Kidney (tissue), 14 donors: Measurements from ENCODE around the gene QRICH1. TPM values are rescaled to one million over a fixed set of nuclear protein-coding genes. Genes with fewer than 3 reads are reported as not detected.

ENCODE experiments used
- DNase-seq, 5 donors: peaks; one replicate each; pipeline ENCODE4 v3.0.0-alpha.2; 2013 to 2020
- FAIRE-seq: peaks from 2 replicates; lab custom pipeline; 2012; peaks lifted over from hg19 to GRCh38; lab: Jason Lieb, UNC
- H3K27ac ChIP-seq, 2 donors: one replicate each; pipeline ENCODE4 v1.7.0; 2013; ENCODE audit warnings: low read depth in 2 of 2, low read length in 2 of 2, inconsistent platforms in 1 of 2
- H3K27me3 ChIP-seq: one replicate; pipeline ENCODE4 v1.7.1; 2013; ENCODE audit warnings: low read length, inconsistent platforms; ENCODE audit not compliant: control insufficient read depth, insufficient read depth
- H3K36me3 ChIP-seq, 3 donors: one replicate each; pipeline versions ENCODE4 v1.7.0 to v1.7.1; 2013; ENCODE audit warnings: low read length in 3 of 3, control low read depth in 1 of 3, inconsistent platforms in 1 of 3; ENCODE audit not compliant: insufficient read depth in 3 of 3, control insufficient read depth in 2 of 3
- H3K4me1 ChIP-seq, 3 donors: one replicate each; pipeline versions ENCODE4 v1.7.0 to v1.7.1; 2013; ENCODE audit warnings: low read length in 3 of 3, inconsistent platforms in 1 of 3, low read depth in 1 of 3; ENCODE audit not compliant: control insufficient read depth in 2 of 3, insufficient read depth in 2 of 3
- H3K4me3 ChIP-seq, 3 donors: one replicate each; pipeline versions ENCODE4 v1.7.0 to v1.8.1; 2013; ENCODE audit warnings: low read length in 3 of 3, control low read depth in 1 of 3, inconsistent platforms in 1 of 3
- H3K9ac ChIP-seq, 3 donors: one replicate each; pipeline versions ENCODE4 v1.7.0 to v1.7.1; 2013; ENCODE audit warnings: low read length in 3 of 3, control low read depth in 1 of 3, inconsistent platforms in 1 of 3
- H3K9me3 ChIP-seq, 3 donors: one replicate each; pipeline versions ENCODE4 v1.7.0 to v1.7.1; 2013; ENCODE audit warnings: low read length in 3 of 3, control low read depth in 1 of 3, inconsistent platforms in 1 of 3; ENCODE audit not compliant: control insufficient read depth in 2 of 3, insufficient read depth in 1 of 3
- intact Hi-C: fragments of 100-400 bp; cut with DNase I; formaldehyde crosslinking; loops from one replicate; pipeline ENCODE4 v1.11.1; 2022
- polyA plus RNA-seq: library from polyadenylated mRNA; stranded (reverse); fragments of 350-450 nt; fragmentation: Illumina TruSeq; extraction: RNeasy Lipid Tissue Mini Kit (QIAGEN cat#74804); gene quantifications from one replicate; pipeline ENCODE4 v1.2.3, GENCODE V29; 2014; ENCODE audit warnings: low read depth, low replicate concordance; ENCODE audit not compliant: insufficient read depth
- total RNA-seq: library from RNA; stranded (reverse); fragmentation: NEBNext Ultra II Directional; extraction: Animal tissue kit (Norgen Biotek cat#: 25700); gene quantifications from one replicate; pipeline ENCODE4 v1.2.1, GENCODE V29; 2021
- TF ChIP-seq, protein P1 (sequence below): IDR thresholded peaks from 3 replicates; pipeline ENCODE4 v1.5.1; 2012; ENCODE audit warnings: mild to moderate bottlenecking, moderate library complexity, borderline replicate concordance; ENCODE audit not compliant: insufficient read depth; ENCODE audit errors: extremely low read depth
- donor health status: control.
- donor health status: control.
- donor health status: control.
- donor health status: control.
- donor health status: control.
- donor health status: DM: yes; HTN: yes; CAD: no.
- donor health status: Normal renal cell carcinoma (clear cell type).

The QRICH1 gene
- total and polyA plus RNA-seq, 2 donors from 2014 or later, result 23.0 to 92.1 TPM

DNA sequence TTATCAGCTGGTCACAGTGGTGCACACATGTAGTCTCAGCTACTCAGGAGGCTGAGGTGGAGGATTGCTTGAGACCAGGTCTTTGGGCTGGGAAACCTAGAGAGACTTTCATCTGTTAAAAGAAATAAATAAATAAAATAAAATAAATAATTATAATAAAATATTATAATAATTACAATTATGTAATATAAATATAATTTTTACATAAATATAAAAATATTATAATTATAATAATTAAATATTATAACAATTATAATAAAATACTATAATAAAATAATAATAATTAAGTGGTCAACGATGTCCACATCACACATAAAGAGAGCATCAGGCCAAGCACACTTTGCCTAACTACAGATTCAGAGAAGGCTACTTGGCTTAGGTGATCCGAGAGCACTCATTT lies 14.6 kb downstream of the QRICH1 start:
- H3K4me1 ChIP-seq, result no peaks in the 10 kb centered on the region
- H3K9me3 ChIP-seq, result no peaks in the 10 kb centered on the region
- H3K27me3 ChIP-seq, result no peaks in the 10 kb centered on the region
- no peak overlapping the region for H3K27ac ChIP-seq
- no peak overlapping the region for H3K4me3 ChIP-seq
- no peak overlapping the region for H3K9ac ChIP-seq
- DNase-seq (no peak), FAIRE-seq (peak; percentile 87)
- intact Hi-C loops, result no loop called here
- TF ChIP-seq, protein P1, sequence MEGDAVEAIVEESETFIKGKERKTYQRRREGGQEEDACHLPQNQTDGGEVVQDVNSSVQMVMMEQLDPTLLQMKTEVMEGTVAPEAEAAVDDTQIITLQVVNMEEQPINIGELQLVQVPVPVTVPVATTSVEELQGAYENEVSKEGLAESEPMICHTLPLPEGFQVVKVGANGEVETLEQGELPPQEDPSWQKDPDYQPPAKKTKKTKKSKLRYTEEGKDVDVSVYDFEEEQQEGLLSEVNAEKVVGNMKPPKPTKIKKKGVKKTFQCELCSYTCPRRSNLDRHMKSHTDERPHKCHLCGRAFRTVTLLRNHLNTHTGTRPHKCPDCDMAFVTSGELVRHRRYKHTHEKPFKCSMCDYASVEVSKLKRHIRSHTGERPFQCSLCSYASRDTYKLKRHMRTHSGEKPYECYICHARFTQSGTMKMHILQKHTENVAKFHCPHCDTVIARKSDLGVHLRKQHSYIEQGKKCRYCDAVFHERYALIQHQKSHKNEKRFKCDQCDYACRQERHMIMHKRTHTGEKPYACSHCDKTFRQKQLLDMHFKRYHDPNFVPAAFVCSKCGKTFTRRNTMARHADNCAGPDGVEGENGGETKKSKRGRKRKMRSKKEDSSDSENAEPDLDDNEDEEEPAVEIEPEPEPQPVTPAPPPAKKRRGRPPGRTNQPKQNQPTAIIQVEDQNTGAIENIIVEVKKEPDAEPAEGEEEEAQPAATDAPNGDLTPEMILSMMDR, result no peak
- peaks cover 0 to 11% (median 10%) of the 10 kb centered on the region in 3 donors for H3K36me3 ChIP-seq

- TF ChIP-seq, protein P1, result no peak
- intact Hi-C loops, result no loop called here
- no peak overlapping the region for H3K9ac ChIP-seq
- H3K4me3 ChIP-seq, result no peak overlapping the region
- no peaks in the 10 kb centered on the region for H3K27me3 ChIP-seq
- H3K4me1 ChIP-seq, result no peaks in the 10 kb centered on the region
- FAIRE-seq (no peak), DNase-seq (no peak)
- no peaks in the 10 kb centered on the region for H3K9me3 ChIP-seq
- H3K27ac ChIP-seq, result no peak overlapping the region
- peaks cover 0 to 27% (median 11%) of the 10 kb centered on the region in 3 donors for H3K36me3 ChIP-seq
Observed at GRCh38 chr3:49076646-49077045, 17.2 kb downstream of the QRICH1 start.

DNA sequence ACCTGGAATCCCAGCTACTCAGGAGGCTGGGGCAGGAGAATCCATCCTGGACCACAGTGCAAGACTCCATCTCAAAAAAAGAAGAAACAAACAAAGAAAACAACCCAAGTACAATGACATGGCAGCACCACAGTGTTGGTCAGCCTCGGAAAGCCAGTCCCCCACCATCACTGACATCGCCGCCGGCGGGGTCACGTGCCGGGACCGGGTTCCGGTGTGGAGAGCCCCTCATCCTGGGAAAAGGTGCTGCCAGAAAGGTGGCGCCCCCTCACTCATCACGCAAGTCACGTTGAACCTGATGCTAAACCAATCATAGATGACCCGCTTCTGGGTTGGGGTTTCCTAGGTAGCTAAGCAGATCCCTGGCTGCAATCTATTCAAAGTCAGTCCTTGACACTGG lies 17.8 kb downstream of the QRICH1 start:
- Histone ChIP-seq H3K4me1 (no peaks in the 10 kb centered on the region), H3K9ac (no peak overlapping the region), H3K27me3 (no peaks in the 10 kb centered on the region), H3K4me3 (no peak overlapping the region), H3K27ac (no peak overlapping the region), H3K36me3 (peaks cover 2 to 27% (median 15%) of the 10 kb centered on the region in 3 donors), H3K9me3 (no peaks in the 10 kb centered on the region)
- TF ChIP-seq, protein P1, result no peak
- no peak for FAIRE-seq
- DNase-seq, result no peak
- intact Hi-C loops, result no loop called here

DNA sequence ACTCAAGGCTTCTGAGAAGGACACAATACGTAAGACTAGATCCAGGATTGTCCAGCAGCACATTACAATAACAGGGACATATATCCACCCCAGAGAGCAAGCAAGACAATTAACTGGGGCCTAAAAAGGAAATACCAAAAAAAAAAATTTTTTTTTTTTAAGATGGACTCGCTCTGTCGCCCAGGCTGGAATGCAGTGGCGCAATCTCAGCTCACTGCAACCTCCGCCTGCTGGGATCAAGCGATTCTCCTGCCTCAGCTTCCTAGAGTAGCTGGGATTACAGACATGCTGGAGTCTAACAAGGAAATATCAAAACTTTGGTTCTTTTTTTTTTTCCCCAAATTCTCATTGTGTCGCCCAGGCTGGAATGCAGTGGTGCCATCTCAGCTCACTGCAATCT lies 35.9 kb downstream of the QRICH1 start:
- FAIRE-seq (no peak), DNase-seq (no peak)
- Histone ChIP-seq H3K9me3 (no peaks in the 10 kb centered on the region), H3K4me1 (no peaks in the 10 kb centered on the region), H3K27ac (no peak overlapping the region), H3K27me3 (no peaks in the 10 kb centered on the region), H3K36me3 (peaks cover 7 to 30% (median 20%) of the 10 kb centered on the region in 3 donors), H3K9ac (no peak overlapping the region), H3K4me3 (no peak overlapping the region)
- intact Hi-C loops, result no loop called here
- TF ChIP-seq, protein P1, result no peak
